GM12864 (cell line): ENCODE measurements around the gene CAMK4.

Experiments
- DNase-seq: peaks from one replicate; pipeline ENCODE4 v3.0.0-alpha.2; 2011; ENCODE audit warnings: low read depth
- H3K4me3 ChIP-seq: 2 replicates; pipeline ENCODE4 v1.5.1; 2011; ENCODE audit warnings: mild to moderate bottlenecking, low read depth, low read length, control low read depth
- CTCF ChIP-seq: IDR thresholded peaks from 2 replicates; pipeline ENCODE4 v1.5.1; 2011; ENCODE audit warnings: low read depth, mild to moderate bottlenecking, moderate library complexity, low read length, control low read depth, inconsistent platforms; ENCODE audit errors: missing control alignments

Gene CAMK4

GRCh38 chr5:111241696-111242095 lies 17.5 kb downstream of the CAMK4 start:
- H3K4me3 ChIP-seq: no peak overlapping the region
- TF ChIP-seq CTCF: no peak
- DNase-seq: no peak

DNA sequence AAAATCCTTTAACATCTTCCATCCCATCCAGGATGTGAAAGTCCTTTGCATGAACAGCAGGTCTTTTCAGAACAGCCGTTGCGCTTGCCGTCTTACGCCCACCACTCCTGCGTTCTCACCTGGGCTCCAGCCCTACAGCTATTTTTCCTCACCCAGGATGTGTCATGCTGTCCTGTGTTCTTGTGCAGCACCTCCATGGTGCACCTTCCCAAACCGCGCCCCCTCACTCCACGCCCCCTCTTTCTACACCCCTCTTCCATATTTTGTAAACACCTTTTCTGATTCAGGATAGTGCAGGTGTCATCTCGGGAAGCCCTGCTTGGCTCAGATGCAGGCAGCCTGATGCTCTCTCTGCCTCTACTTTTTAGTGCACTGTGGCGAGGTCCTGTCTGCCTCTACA lies 18.4 kb downstream of the CAMK4 start:
- TF ChIP-seq CTCF: no peak
- no peak overlapping the region for H3K4me3 ChIP-seq
- no peak for DNase-seq

DNA sequence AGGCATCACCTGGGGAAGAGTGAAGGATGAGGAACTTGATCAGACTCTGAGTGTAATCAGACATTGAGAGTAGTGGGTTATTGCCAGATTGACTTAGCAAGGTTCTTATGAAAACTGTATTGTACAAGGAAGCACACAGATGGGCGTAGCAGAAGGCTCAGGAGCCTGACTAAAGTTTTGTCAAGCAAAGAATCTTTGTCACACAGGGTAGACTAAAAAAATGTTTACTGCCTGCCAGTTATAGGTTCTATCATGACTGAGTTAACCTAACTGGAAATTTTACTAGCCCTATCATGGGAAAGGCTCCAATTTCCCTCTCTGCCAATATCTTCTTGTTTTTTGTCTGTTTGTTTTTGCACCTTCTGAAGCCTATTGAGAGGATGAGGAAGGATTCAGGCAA lies 19.1 kb downstream of the CAMK4 start:
- no peak for DNase-seq
- no peak overlapping the region for H3K4me3 ChIP-seq
- TF ChIP-seq CTCF: no peak

GRCh38 chr5:111245654-111246053 lies 21.5 kb downstream of the CAMK4 start:
- DNase-seq: no peak
- TF ChIP-seq CTCF: no peak
- no peak overlapping the region for H3K4me3 ChIP-seq

DNA sequence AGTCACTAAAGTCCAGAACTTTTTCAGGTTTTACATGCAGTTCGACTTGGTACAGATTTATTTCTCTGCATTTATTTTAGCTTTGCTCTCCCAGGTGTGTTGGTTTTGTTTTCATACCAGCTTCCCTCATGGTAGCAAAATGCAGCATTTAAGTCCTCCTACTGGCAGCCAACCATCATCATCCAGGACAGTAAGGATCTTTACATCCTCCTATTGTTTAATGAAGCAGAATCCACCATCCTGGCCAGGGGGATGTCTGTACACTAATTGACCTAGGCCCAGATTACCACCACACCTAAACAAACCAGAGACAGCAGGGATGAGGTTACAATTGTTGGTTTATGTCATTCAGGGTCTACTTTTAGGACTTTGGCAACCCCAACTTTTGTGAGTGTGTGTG lies 22.3 kb downstream of the CAMK4 start:
- no peak for DNase-seq
- no peak for TF ChIP-seq CTCF
- no peak overlapping the region for H3K4me3 ChIP-seq

DNA sequence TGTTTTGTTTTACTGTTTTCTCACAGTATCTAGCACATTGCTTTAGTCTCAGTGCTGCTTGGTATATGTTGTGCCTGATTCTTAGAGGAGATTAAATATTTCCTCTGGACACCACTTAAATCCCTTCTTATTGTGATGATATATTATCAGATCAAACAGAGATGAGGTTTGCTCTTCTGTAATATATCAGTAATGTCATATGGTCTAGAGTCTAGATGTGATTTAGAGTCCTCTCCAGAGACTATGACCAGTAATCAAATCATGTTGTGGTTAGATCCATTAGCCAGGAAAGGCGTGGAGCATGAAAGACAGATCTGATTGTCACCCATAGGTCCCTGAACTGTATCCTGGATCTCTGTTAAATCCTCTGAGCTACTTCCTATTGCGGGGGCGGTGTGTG lies 24.4 kb downstream of the CAMK4 start:
- DNase-seq: no peak
- H3K4me3 ChIP-seq: no peak overlapping the region
- TF ChIP-seq CTCF: no peak

GRCh38 chr5:111251921-111252320 lies 27.7 kb downstream of the CAMK4 start:
- TF ChIP-seq CTCF: no peak
- no peak for DNase-seq
- H3K4me3 ChIP-seq: no peak overlapping the region
